ENCODE results near the gene DKK1. TPM values are rescaled to one million over a fixed set of nuclear protein-coding genes. Genes with fewer than 3 reads are reported as not detected.

DKK1 gene
- total RNA-seq, 1 donor from 2014 or later = 6.8 TPM

DNA sequence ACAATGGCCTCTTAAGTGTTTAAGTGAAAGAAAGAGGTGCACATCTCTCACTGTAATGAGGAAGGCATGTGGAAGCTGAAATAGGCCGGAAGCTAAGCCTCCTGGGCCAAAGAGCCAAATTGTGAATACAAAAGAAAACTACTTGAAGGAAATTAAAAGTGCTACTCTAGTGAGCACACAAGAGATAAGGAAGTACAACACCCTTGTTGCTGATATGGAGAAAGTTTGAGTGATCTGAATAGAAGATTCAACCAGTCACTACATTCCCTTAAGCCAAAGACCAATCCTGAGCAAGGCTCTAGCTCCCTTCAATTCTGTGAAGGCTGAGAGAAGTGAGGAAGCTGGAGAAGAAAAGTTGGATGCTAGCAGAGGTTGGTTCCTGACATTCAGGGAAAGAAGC is 8.2 kb downstream of the DKK1 start:
- TF ChIP-seq, protein P1, sequence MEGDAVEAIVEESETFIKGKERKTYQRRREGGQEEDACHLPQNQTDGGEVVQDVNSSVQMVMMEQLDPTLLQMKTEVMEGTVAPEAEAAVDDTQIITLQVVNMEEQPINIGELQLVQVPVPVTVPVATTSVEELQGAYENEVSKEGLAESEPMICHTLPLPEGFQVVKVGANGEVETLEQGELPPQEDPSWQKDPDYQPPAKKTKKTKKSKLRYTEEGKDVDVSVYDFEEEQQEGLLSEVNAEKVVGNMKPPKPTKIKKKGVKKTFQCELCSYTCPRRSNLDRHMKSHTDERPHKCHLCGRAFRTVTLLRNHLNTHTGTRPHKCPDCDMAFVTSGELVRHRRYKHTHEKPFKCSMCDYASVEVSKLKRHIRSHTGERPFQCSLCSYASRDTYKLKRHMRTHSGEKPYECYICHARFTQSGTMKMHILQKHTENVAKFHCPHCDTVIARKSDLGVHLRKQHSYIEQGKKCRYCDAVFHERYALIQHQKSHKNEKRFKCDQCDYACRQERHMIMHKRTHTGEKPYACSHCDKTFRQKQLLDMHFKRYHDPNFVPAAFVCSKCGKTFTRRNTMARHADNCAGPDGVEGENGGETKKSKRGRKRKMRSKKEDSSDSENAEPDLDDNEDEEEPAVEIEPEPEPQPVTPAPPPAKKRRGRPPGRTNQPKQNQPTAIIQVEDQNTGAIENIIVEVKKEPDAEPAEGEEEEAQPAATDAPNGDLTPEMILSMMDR (IDR thresholded peaks at IDR 0.05; ENCODE audit: unreplicated experiment) = no peak
- Mint-ChIP-seq H3K36me3 (ENCODE audit: low read depth, unreplicated experiment) (no peaks in the 10 kb centered on the region), H3K27ac (ENCODE audit: unreplicated experiment) (no peak overlapping the region), H3K4me1 (ENCODE audit: unreplicated experiment) (peaks cover 12% of the 10 kb centered on the region), H3K4me3 (ENCODE audit: unreplicated experiment) (no peak overlapping the region), H3K9me3 (ENCODE audit: unreplicated experiment) (no peaks in the 10 kb centered on the region), H3K27me3 (ENCODE audit: unreplicated experiment) (no peaks in the 10 kb centered on the region)
- DNase-seq (ENCODE audit: low spot score) = no peak

DNA sequence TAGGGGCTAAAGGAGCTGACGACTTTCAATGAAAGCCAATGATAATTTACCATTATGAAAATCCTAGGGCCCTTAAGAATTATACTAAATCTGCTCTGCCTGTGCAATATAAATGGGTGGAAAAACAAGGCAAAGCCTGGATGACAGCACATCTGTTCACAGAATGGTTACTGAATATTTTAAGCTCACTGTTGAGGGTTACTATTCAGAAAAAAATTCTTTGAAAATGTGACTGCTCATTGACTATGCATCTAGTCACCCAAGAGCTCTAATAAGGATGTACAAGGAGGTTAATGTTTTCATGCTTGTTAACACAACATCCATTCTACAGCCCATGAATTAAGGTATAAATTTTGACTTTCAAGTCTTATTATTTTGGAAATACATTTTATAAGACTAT is 8.9 kb downstream of the DKK1 start:
- Mint-ChIP-seq H3K4me1 (ENCODE audit: unreplicated experiment) (peaks cover 9% of the 10 kb centered on the region), H3K9me3 (ENCODE audit: unreplicated experiment) (no peaks in the 10 kb centered on the region), H3K27me3 (ENCODE audit: unreplicated experiment) (no peaks in the 10 kb centered on the region), H3K4me3 (ENCODE audit: unreplicated experiment) (no peak overlapping the region), H3K36me3 (ENCODE audit: low read depth, unreplicated experiment) (no peaks in the 10 kb centered on the region), H3K27ac (ENCODE audit: unreplicated experiment) (no peak overlapping the region)
- TF ChIP-seq, protein P1 (IDR thresholded peaks at IDR 0.05; ENCODE audit: unreplicated experiment) = no peak
- DNase-seq (ENCODE audit: low spot score) = no peak

DNA sequence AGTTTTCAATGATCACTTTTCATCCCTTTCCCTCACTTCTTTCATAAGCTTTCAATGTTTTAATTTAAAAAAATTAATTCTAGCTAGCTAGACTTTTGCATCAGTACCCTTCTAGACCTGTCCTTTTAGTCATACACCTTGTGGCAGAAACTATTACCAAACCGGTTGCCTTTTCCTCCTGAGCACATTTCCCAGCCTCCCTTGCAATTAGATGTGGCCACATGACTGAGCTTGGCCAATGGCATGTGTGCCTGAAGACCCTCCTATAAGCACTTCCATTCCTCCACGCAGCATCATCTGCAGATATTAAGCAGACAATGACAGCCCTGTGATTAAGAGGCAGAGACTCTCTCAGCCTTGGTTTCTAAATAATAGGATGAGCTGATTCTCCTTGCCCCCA is 12.3 kb downstream of the DKK1 start:
- TF ChIP-seq, protein P1 (IDR thresholded peaks at IDR 0.05; ENCODE audit: unreplicated experiment) = no peak
- no peaks in the 10 kb centered on the region for H3K27me3 Mint-ChIP-seq (ENCODE audit: unreplicated experiment)

DNA sequence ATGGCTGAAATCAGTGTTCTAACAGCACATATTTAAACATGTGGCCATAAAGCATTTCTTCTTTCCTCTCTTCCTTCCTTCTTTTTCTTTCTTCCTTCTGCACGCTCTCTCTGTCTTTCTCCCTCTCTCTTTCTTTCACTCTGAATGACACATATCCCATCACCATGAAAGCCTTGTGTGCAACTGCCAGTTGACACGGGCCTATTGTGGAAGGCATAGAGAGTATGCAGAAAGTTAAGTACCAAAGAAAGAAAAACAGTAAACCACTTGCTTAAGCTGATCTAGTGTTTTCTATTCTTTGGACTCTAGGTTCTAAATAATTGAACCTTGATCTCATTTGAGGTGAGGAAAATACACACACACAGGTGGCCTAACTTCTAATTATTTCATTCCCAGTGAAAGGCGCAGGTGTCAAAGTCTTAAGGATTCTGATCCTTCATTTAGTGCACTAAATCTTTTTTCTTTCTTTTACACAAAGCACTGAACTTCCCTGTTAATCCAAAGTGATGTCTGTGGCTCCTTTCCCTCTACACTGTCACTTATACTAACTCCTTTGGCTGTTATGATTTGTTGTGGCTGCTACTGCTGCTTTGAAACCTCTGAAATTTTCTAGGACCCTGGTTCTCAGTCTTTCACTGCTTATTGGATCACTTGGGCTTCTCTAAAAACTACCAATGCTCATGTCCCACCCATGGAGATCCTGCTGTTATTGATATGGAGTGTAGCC is 17.7 kb downstream of the DKK1 start:
- no peak overlapping the region for H3K27ac Mint-ChIP-seq (ENCODE audit: unreplicated experiment)
- no peak for DNase-seq (ENCODE audit: low spot score)
- peaks cover 2% of the 10 kb centered on the region for H3K4me1 Mint-ChIP-seq (ENCODE audit: unreplicated experiment)
- TF ChIP-seq, protein P1 (IDR thresholded peaks at IDR 0.05; ENCODE audit: unreplicated experiment) = no peak
- H3K27me3 Mint-ChIP-seq (ENCODE audit: unreplicated experiment) = peaks cover 2% of the 10 kb centered on the region
- no peak overlapping the region for H3K4me3 Mint-ChIP-seq (ENCODE audit: unreplicated experiment)
- no peaks in the 10 kb centered on the region for H3K9me3 Mint-ChIP-seq (ENCODE audit: unreplicated experiment)
- no peaks in the 10 kb centered on the region for H3K36me3 Mint-ChIP-seq (ENCODE audit: low read depth, unreplicated experiment)

More for the DNA sequence above, 12.3 kb downstream of the DKK1 start:
- no peaks in the 10 kb centered on the region for H3K36me3 Mint-ChIP-seq (ENCODE audit: low read depth, unreplicated experiment)
- H3K4me3 Mint-ChIP-seq (ENCODE audit: unreplicated experiment) = no peak overlapping the region
- H3K9me3 Mint-ChIP-seq (ENCODE audit: unreplicated experiment) = no peaks in the 10 kb centered on the region
- H3K27ac Mint-ChIP-seq (ENCODE audit: unreplicated experiment) = no peak overlapping the region
- H3K4me1 Mint-ChIP-seq (ENCODE audit: unreplicated experiment) = no peaks in the 10 kb centered on the region
- DNase-seq (ENCODE audit: low spot score) = no peak

DNA sequence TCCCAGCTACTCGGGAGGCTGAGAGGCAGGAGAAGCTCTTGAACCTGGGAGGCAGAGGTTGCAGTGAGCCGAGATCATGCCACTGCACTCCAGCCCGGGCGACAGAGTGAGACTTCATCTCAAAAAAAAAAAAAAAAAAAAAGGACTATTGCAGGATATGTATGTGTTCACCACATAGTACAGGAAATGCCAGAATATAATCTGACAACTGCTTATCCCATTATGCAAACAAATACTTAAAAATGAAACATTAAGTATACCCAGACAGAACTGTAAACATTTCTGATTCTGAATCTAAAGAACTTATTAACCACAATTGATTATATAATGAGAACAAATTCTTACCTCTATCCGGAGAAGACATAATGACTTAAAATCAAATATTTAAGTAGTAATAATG is 18.7 kb downstream of the DKK1 start:
- Mint-ChIP-seq H3K36me3 (ENCODE audit: low read depth, unreplicated experiment) (no peaks in the 10 kb centered on the region), H3K4me1 (ENCODE audit: unreplicated experiment) (peaks cover 2% of the 10 kb centered on the region), H3K9me3 (ENCODE audit: unreplicated experiment) (no peaks in the 10 kb centered on the region), H3K27ac (ENCODE audit: unreplicated experiment) (no peak overlapping the region), H3K27me3 (ENCODE audit: unreplicated experiment) (peaks cover 2% of the 10 kb centered on the region), H3K4me3 (ENCODE audit: unreplicated experiment) (no peak overlapping the region)
- DNase-seq (ENCODE audit: low spot score) = no peak
- TF ChIP-seq, protein P1 (IDR thresholded peaks at IDR 0.05; ENCODE audit: unreplicated experiment) = no peak

All from endothelial cell (in vitro differentiated cells).